ENCODE measurements around the gene ARL8A.

The ARL8A gene

GRCh38 chr1:202122639-202123335, 21.8 kb downstream of the ARL8A start, which contains the start of gene GPR37L1:
GPR37L1 (plus strand) TSS chr1:202122917; CDS start chr1:202122964, 47 bp downstream.
- in situ Hi-C loops (cut with MboI; ENCODE audit: low sequenced_read_pairs) = loop anchor here (25.0 kb wide), 1 partner anchor 110 kb away; the partner anchor contains the start of gene ELF3

GRCh38 chr1:202121006-202121405, 23.5 kb downstream of the ARL8A start:
- in situ Hi-C loops (cut with MboI; ENCODE audit: low sequenced_read_pairs) = loop anchor here (25.0 kb wide), 1 partner anchor 109 kb away; the partner anchor contains the start of gene ELF3

DNA sequence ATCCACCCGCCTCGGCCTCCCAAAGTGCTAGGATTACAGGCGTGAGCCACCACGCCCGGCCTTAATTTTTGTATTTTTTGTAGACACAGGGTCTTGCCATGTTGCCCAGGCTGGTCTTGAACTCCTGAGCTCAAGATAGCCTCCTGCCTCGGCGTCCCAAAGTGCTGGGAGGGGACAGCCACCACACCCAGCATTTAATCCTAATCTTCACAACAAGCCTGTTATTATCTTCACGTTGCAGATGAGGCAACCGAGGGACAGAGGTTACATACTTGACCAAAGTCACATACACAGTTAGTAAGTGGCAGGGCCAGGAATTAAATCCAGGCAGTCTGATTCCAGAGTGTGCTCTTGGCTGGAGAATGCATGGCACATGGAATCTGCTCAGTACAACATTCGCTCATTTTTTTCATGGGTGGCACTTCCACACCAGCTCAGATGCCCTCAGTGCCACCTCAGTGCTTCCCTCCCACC, 26.6 kb downstream of the ARL8A start:
- in situ Hi-C loops (cut with MboI; ENCODE audit: low sequenced_read_pairs) = loop anchor here (25.0 kb wide), 1 partner anchor 106 kb away; the partner anchor contains the start of gene ELF3

- in situ Hi-C loops (cut with MboI; ENCODE audit: low sequenced_read_pairs) = loop anchor here (25.0 kb wide), 1 partner anchor 104 kb away; the partner anchor contains the start of gene ELF3
Observed at GRCh38 chr1:202116287-202116686, 28.2 kb downstream of the ARL8A start.

- in situ Hi-C loops (cut with MboI; ENCODE audit: low sequenced_read_pairs) = loop anchor here (25.0 kb wide), 1 partner anchor 101 kb away; the partner anchor contains the start of gene ELF3
Observed at GRCh38 chr1:202113690-202114300, 30.7 kb downstream of the ARL8A start.

- in situ Hi-C loops (cut with MboI; ENCODE audit: low sequenced_read_pairs) = loop anchor here (25.0 kb wide), 1 partner anchor 101 kb away; the partner anchor contains the start of gene ELF3
Observed at GRCh38 chr1:202112859-202113689, 31.5 kb downstream of the ARL8A start.

- in situ Hi-C loops (cut with MboI; ENCODE audit: low sequenced_read_pairs) = loop anchor here (25.0 kb wide), 1 partner anchor 99 kb away; the partner anchor contains the start of gene ELF3
Observed at GRCh38 chr1:202111589-202111988, 32.9 kb downstream of the ARL8A start.

DNA sequence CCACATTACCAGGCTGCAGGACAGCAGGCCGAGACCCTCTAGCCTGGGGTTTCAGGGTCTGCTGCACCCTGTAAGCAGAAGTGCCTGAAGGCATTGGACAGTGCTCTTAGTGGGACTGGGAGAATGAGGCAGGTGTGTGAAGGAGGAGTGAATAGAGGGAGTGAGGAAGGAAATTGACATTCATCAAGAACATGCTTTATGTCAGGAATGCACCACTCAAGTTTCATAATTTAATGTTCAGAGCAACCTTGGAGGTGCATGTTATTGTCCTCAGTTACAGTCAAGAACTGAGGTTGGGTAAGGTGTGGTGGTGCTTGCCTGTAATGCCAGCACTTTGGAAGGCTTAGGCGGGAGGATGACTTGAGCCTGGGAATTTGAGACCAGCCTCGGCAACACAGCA, 33.6 kb downstream of the ARL8A start:
- in situ Hi-C loops (cut with MboI; ENCODE audit: low sequenced_read_pairs) = loop anchor here (25.0 kb wide), 1 partner anchor 99 kb away; the partner anchor contains the start of gene ELF3

DNA sequence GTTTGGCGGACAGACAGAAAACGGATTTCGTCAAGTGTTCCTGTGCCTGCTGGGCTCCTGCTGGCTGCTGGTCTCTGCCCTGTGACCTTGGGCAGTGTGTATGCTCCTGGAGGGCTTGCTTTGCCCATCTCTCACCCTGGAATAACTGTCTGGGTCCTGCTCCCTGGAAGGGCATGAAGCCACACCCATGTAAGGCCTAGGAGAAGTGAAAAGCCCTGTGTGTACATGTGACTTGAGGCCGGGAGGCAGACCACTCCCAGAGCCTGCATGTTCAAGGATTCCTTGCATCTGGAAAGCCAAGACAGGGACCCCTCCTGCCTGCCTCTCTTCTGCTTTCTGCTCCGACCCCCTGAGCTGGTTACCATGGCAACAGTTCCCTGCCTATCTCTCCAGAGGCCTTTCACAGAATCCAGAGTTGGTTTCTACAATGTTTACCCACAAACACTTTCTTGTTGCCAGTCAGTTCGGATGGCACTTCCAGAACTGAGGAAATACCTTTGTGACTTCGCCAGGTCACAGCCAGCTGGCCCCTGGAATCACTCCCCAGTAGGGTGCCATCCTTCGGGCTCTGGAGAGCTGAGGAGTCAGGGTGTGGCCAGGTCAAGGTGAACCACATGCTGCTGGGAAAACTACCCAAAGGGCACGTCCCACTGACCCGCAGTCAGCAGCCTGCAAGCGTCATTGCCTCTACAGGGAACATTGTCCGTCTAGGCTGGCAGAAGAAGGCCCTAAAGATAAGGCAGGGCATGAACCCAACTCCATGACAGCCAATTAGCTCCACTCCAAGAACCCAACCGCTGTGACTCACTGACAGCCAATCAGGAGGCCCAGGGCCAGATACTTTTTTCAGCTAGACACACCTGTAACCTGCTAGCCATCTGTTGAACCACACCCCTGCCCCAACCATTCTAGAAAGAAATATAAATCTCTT, 36.5 kb downstream of the ARL8A start:
- in situ Hi-C loops (cut with MboI; ENCODE audit: low sequenced_read_pairs) = loop anchor here (25.0 kb wide), 1 partner anchor 96 kb away; the partner anchor contains the start of gene ELF3

DNA sequence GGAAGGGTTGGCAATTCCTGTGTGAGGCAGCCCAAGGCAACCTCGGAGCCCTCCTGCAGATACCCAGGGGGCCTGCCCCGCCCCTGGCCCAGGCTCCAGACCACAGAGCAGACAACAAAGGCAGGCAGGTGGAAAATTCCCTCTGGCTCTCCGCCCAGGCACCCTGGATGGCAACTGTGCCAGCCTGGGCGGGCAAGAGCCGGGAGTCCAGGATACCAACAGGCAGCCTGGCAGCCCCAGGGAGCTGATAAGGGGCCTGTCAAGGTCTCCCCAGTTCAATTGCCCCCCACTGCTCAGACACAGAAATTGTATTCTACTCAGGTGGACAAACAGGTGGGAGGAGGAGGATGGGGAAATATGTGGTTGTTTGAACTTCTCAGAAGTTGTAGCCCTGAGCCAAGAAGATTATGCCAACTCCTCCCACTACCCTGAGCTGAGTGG, 37.2 kb downstream of the ARL8A start:
- in situ Hi-C loops (cut with MboI; ENCODE audit: low sequenced_read_pairs) = loop anchor here (25.0 kb wide), 1 partner anchor 95 kb away; the partner anchor contains the start of gene ELF3

DNA sequence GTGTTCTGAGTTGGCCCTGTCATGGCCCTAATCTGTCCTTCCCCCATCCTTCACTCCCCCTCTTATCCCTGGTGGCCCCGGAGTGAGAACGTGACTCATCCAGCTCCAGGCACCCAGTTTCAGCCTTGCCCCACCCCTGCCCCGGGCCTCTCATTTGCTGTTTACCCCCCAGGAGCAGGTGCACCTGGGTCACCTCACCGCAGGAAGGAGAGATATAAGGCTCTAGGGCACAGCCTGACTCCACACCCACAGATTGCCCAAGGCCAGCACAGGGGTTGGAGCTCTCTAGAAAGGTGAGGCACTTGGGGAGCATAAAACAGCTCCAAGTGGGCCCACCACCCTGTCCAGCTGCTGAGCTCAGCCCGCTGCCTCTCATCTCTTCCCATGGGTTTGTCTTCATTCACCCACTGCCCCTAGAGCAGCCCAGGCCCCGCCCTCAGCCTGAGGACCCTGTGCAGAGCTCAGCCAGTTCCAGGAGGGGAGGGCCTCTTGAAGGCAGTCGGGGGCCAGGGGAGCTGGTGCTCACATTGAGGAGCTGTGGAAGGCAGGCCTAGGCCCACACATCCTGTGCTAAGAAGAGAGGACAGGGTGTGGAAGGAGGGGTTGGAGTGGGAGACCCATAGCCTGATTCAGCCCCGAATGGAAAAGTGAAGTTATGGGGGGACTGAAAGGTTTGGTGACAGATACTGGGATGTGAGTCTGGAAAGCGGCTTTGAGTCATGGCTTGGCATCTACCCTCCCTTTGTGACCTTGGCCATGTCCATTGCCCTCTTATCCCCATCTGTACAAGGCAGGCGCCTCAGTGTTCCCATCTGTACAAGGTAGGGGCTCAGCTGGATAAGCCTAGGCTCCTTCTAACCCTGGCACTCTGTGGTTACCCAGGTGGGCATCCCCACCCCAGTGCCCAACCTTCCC, 37.9 kb downstream of the ARL8A start:
- in situ Hi-C loops (cut with MboI; ENCODE audit: low sequenced_read_pairs) = loop anchor here (25.0 kb wide), 1 partner anchor 94 kb away; the partner anchor contains the start of gene ELF3

DNA sequence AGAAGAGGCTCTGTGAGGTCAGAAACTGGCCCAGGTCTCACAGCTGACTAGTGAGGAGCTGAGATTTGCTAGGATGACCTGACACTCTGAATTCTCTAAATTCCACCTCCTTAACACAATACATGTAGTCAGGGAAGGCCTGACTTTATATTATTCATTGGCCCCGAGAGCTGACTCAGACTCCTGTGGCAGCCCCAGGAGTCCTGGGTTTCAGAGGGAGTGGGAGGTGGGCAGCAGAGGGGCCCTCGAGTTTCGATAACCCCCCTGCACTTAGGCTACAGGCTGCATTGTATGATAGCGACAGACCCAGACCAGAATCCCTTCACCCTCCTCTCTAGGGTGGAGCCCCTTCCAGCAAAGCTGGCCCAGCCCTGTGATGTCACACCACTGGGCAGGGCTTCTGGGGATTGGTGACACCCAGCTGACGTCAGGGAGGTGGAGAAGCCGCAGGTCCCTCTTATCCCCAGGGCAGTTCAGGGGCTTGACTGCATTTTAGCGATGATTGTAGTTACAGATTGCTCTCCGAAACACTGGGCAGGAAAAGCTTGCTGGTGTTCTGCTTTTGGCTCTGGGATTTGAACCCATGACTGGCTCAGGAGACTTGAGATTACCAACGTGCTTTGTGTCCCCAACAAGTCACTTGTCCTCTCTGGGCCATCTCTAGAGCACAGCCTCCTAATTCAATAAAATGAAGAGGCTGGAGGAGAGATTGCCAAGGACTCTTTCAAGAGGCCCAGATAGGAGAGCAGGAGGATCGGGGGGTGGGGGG, 38.8 kb downstream of the ARL8A start:
- in situ Hi-C loops (cut with MboI; ENCODE audit: low sequenced_read_pairs) = loop anchor here (25.0 kb wide), 1 partner anchor 93 kb away; the partner anchor contains the start of gene ELF3

GRCh38 chr1:202104073-202104472, 40.5 kb downstream of the ARL8A start:
- in situ Hi-C loops (cut with MboI; ENCODE audit: low sequenced_read_pairs) = loop anchor here (25.0 kb wide), 1 partner anchor 92 kb away; the partner anchor contains the start of gene ELF3

- in situ Hi-C loops (cut with MboI; ENCODE audit: low sequenced_read_pairs) = loop anchor here (25.0 kb wide), 1 partner anchor 89 kb away; the partner anchor contains the start of gene ELF3
Observed at GRCh38 chr1:202101184-202101583, 43.4 kb downstream of the ARL8A start.

GRCh38 chr1:202093858-202094257, 50.7 kb downstream of the ARL8A start:
- in situ Hi-C loops (cut with MboI; ENCODE audit: low sequenced_read_pairs) = no loop called here

GRCh38 chr1:202090994-202091393, 53.5 kb downstream of the ARL8A start:
- in situ Hi-C loops (cut with MboI; ENCODE audit: low sequenced_read_pairs) = no loop called here

GRCh38 chr1:202088206-202088605, 56.3 kb downstream of the ARL8A start:
- in situ Hi-C loops (cut with MboI; ENCODE audit: low sequenced_read_pairs) = no loop called here

Measured in HL-60/S4 treated with retinoic acid at 250 ng/mL for 4 days and 3 days (cell line).